ENCODE measurements around the gene PRKCA. TPM values are rescaled to one million over a fixed set of nuclear protein-coding genes. Genes with fewer than 3 reads are reported as not detected.

PRKCA gene
- total and polyA plus RNA-seq, 2 experiments from 2014 or later, result 6.4 to 35.4 TPM

DNA sequence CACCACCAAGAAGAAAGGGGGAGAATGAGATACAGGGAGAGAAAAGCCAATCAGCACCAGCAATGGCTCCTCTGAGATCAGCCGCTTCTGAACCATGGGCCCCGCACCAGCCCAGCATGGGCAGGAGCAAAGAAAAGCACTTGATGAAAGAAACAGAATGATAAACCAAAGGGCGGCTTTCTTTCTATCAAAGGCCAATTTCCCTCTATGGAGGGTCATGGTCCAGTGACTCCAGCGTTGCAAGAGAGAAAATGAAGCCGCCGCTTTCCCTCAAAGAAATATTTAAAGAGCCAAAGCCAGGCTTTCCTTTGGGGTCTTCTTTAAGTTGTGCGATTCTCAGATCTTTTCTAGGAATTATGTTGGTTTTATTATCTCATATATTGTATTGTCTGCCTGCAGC lies 447.7 kb downstream of the PRKCA start:
- DNase-seq (ENCODE audit: low spot score) (no peak), ATAC-seq (no peak)
- no peak for TF ChIP-seq EZH2 (IDR thresholded peaks at IDR 0.05; ENCODE audit: low read depth, unreplicated experiment)
- TF ChIP-seq, protein P1, sequence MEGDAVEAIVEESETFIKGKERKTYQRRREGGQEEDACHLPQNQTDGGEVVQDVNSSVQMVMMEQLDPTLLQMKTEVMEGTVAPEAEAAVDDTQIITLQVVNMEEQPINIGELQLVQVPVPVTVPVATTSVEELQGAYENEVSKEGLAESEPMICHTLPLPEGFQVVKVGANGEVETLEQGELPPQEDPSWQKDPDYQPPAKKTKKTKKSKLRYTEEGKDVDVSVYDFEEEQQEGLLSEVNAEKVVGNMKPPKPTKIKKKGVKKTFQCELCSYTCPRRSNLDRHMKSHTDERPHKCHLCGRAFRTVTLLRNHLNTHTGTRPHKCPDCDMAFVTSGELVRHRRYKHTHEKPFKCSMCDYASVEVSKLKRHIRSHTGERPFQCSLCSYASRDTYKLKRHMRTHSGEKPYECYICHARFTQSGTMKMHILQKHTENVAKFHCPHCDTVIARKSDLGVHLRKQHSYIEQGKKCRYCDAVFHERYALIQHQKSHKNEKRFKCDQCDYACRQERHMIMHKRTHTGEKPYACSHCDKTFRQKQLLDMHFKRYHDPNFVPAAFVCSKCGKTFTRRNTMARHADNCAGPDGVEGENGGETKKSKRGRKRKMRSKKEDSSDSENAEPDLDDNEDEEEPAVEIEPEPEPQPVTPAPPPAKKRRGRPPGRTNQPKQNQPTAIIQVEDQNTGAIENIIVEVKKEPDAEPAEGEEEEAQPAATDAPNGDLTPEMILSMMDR (conservative IDR thresholded peaks at IDR 0.05; ENCODE audit: low read depth in 2 of 2), result no peak
- no peak for TF ChIP-seq POLR2AphosphoS5 (IDR thresholded peaks at IDR 0.05; ENCODE audit: low read depth)
- TF ChIP-seq, protein P2, sequence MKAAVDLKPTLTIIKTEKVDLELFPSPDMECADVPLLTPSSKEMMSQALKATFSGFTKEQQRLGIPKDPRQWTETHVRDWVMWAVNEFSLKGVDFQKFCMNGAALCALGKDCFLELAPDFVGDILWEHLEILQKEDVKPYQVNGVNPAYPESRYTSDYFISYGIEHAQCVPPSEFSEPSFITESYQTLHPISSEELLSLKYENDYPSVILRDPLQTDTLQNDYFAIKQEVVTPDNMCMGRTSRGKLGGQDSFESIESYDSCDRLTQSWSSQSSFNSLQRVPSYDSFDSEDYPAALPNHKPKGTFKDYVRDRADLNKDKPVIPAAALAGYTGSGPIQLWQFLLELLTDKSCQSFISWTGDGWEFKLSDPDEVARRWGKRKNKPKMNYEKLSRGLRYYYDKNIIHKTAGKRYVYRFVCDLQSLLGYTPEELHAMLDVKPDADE (IDR thresholded peaks at IDR 0.05), result no peak
- TF ChIP-seq, protein P3, sequence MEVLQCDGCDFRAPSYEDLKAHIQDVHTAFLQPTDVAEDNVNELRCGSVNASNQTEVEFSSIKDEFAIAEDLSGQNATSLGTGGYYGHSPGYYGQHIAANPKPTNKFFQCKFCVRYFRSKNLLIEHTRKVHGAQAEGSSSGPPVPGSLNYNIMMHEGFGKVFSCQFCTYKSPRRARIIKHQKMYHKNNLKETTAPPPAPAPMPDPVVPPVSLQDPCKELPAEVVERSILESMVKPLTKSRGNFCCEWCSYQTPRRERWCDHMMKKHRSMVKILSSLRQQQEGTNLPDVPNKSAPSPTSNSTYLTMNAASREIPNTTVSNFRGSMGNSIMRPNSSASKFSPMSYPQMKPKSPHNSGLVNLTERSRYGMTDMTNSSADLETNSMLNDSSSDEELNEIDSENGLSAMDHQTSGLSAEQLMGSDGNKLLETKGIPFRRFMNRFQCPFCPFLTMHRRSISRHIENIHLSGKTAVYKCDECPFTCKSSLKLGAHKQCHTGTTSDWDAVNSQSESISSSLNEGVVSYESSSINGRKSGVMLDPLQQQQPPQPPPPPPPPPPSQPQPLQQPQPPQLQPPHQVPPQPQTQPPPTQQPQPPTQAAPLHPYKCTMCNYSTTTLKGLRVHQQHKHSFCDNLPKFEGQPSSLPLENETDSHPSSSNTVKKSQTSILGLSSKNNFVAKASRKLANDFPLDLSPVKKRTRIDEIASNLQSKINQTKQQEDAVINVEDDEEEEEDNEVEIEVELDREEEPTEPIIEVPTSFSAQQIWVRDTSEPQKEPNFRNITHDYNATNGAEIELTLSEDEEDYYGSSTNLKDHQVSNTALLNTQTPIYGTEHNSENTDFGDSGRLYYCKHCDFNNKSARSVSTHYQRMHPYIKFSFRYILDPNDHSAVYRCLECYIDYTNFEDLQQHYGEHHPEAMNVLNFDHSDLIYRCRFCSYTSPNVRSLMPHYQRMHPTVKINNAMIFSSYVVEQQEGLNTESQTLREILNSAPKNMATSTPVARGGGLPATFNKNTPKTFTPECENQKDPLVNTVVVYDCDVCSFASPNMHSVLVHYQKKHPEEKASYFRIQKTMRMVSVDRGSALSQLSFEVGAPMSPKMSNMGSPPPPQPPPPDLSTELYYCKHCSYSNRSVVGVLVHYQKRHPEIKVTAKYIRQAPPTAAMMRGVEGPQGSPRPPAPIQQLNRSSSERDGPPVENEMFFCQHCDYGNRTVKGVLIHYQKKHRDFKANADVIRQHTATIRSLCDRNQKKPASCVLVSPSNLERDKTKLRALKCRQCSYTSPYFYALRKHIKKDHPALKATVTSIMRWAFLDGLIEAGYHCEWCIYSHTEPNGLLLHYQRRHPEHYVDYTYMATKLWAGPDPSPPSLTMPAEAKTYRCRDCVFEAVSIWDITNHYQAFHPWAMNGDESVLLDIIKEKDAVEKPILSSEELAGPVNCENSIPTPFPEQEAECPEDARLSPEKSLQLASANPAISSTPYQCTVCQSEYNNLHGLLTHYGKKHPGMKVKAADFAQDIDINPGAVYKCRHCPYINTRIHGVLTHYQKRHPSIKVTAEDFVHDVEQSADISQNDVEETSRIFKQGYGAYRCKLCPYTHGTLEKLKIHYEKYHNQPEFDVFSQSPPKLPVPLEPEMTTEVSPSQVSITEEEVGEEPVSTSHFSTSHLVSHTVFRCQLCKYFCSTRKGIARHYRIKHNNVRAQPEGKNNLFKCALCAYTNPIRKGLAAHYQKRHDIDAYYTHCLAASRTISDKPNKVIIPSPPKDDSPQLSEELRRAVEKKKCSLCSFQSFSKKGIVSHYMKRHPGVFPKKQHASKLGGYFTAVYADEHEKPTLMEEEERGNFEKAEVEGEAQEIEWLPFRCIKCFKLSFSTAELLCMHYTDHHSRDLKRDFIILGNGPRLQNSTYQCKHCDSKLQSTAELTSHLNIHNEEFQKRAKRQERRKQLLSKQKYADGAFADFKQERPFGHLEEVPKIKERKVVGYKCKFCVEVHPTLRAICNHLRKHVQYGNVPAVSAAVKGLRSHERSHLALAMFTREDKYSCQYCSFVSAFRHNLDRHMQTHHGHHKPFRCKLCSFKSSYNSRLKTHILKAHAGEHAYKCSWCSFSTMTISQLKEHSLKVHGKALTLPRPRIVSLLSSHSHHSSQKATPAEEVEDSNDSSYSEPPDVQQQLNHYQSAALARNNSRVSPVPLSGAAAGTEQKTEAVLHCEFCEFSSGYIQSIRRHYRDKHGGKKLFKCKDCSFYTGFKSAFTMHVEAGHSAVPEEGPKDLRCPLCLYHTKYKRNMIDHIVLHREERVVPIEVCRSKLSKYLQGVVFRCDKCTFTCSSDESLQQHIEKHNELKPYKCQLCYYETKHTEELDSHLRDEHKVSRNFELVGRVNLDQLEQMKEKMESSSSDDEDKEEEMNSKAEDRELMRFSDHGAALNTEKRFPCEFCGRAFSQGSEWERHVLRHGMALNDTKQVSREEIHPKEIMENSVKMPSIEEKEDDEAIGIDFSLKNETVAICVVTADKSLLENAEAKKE (CRISPR knock-in tag; IDR thresholded peaks at IDR 0.05), result no peak
- TF ChIP-seq ZNF114 (CRISPR knock-in tag; IDR thresholded peaks at IDR 0.05), result no peak
- TF ChIP-seq EZH2phosphoT487 (IDR thresholded peaks at IDR 0.05; ENCODE audit: unreplicated experiment), result no peak
- TF ChIP-seq, protein P4, sequence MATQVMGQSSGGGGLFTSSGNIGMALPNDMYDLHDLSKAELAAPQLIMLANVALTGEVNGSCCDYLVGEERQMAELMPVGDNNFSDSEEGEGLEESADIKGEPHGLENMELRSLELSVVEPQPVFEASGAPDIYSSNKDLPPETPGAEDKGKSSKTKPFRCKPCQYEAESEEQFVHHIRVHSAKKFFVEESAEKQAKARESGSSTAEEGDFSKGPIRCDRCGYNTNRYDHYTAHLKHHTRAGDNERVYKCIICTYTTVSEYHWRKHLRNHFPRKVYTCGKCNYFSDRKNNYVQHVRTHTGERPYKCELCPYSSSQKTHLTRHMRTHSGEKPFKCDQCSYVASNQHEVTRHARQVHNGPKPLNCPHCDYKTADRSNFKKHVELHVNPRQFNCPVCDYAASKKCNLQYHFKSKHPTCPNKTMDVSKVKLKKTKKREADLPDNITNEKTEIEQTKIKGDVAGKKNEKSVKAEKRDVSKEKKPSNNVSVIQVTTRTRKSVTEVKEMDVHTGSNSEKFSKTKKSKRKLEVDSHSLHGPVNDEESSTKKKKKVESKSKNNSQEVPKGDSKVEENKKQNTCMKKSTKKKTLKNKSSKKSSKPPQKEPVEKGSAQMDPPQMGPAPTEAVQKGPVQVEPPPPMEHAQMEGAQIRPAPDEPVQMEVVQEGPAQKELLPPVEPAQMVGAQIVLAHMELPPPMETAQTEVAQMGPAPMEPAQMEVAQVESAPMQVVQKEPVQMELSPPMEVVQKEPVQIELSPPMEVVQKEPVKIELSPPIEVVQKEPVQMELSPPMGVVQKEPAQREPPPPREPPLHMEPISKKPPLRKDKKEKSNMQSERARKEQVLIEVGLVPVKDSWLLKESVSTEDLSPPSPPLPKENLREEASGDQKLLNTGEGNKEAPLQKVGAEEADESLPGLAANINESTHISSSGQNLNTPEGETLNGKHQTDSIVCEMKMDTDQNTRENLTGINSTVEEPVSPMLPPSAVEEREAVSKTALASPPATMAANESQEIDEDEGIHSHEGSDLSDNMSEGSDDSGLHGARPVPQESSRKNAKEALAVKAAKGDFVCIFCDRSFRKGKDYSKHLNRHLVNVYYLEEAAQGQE (IDR thresholded peaks at IDR 0.05; ENCODE audit: unreplicated experiment), result no peak
- no peak for TF ChIP-seq STAT1 (IDR thresholded peaks at IDR 0.05; ENCODE audit: unreplicated experiment)
- no peak for TF ChIP-seq NANOG (IDR thresholded peaks at IDR 0.05; ENCODE audit: borderline replicate concordance)
- no peak for TF ChIP-seq ZNF331 (CRISPR knock-in tag; IDR thresholded peaks at IDR 0.05; ENCODE audit: low read depth)
- TF ChIP-seq JUNB (IDR thresholded peaks at IDR 0.05; ENCODE audit: unreplicated experiment), result no peak
- TF ChIP-seq CREB1 (CRISPR knock-in tag; IDR thresholded peaks at IDR 0.05; ENCODE audit: low read depth), result no peak
- no peaks in the 10 kb centered on the region for H3K9me3 Mint-ChIP-seq
- H3K36me3 ChIP-seq (ENCODE audit: insufficient read depth), result no peaks in the 10 kb centered on the region
- no peaks in the 10 kb centered on the region for H3F3A ChIP-seq (replicated peaks; ENCODE audit: low read depth)
- no peak overlapping the region for H3K27ac ChIP-seq (ENCODE audit: low read depth)
- H3K27ac Mint-ChIP-seq, result no peak overlapping the region
- H3K4me2 ChIP-seq, result no peak overlapping the region
- no peaks in the 10 kb centered on the region for H3K79me2 ChIP-seq (replicated peaks; ENCODE audit: insufficient read depth)
- no peaks in the 10 kb centered on the region for H3K27me3 ChIP-seq (ENCODE audit: insufficient read depth)
- H2AFZ ChIP-seq, result no peak overlapping the region
- no peak overlapping the region for H3K4me3 ChIP-seq
- H3K4me3 Mint-ChIP-seq, result no peak overlapping the region
- H4K20me1 ChIP-seq (replicated peaks; ENCODE audit: insufficient read depth), result no peaks in the 10 kb centered on the region
- no peaks in the 10 kb centered on the region; the same call in 2 of the 3 replicates for H3K36me3 Mint-ChIP-seq (ENCODE audit: low read depth)
- peaks cover 9% of the 10 kb centered on the region for H3K4me1 Mint-ChIP-seq
- H3K9me2 ChIP-seq (ENCODE audit: insufficient read depth), result no peaks in the 10 kb centered on the region
- H3K27me3 Mint-ChIP-seq (ENCODE audit: insufficient read depth, low read depth, poor library complexity), result peaks cover 9% of the 10 kb centered on the region
- peaks cover 5% of the 10 kb centered on the region; the same call in 1 of the 2 replicates for H3K4me1 ChIP-seq (ENCODE audit: insufficient read depth)
